ENCODE data around the gene CCT6A. TPM values are rescaled to one million over a fixed set of nuclear protein-coding genes. Genes with fewer than 3 reads are reported as not detected.

The CCT6A gene
- total and polyA plus RNA-seq, 9 of the 15 experiments (the other 6 are each of a cell fraction or from before 2014, with no cell fraction given) = 244 to 708 (median 387) TPM

GRCh38 chr7:56051339-56052191, at the start of gene CCT6A, which contains the start of gene PSPH (continued):
- no peak for TF ChIP-seq AFF1 (IDR thresholded peaks at IDR 0.05; ENCODE audit: low read depth in 1 of 2, partially characterized antibody in 2 of 2)
- peak in 1 of 2 experiments; percentile 43; a peak in 1 of 4 replicates for TF ChIP-seq ZMIZ1 (IDR thresholded peaks at IDR 0.05; ENCODE audit: low read depth in 2 of 2, low read length in 2 of 2)
- TF ChIP-seq XRCC4 (IDR thresholded peaks at IDR 0.05; ENCODE audit: extremely low read depth, insufficient read depth, insufficient read length) = no peak
- no peak for TF ChIP-seq ID3 (CRISPR knock-in tag; IDR thresholded peaks at IDR 0.05)
- peak; percentile 53; the same call in 1 of the 2 replicates for TF ChIP-seq ID3 (tag; IDR thresholded peaks at IDR 0.05)
- TF ChIP-seq ARNT (IDR thresholded peaks at IDR 0.05) = no peak
- no peak for TF ChIP-seq ZNF324 (CRISPR knock-in tag; IDR thresholded peaks at IDR 0.05)
- no peak for TF ChIP-seq MIER1 (IDR thresholded peaks at IDR 0.05; ENCODE audit: low read depth)
- TF ChIP-seq NCOA6 (IDR thresholded peaks at IDR 0.05) = peak; percentile 68
- TF ChIP-seq HMG20A (CRISPR knock-in tag; conservative IDR thresholded peaks at IDR 0.05) = no peak
- no peak for TF ChIP-seq HDAC3 (IDR thresholded peaks at IDR 0.05; ENCODE audit: borderline replicate concordance, partially characterized antibody)
- peak; percentile 81; the same call in 1 of the 2 replicates for TF ChIP-seq LCOR (CRISPR knock-in tag; IDR thresholded peaks at IDR 0.05)
- TF ChIP-seq SMARCA4 (IDR thresholded peaks at IDR 0.05) = no peak; the same call in 1 of the 2 replicates
- no peak for TF ChIP-seq SREBF2 (CRISPR knock-in tag; IDR thresholded peaks at IDR 0.05)
- peak; percentile 27; the same call in 1 of the 2 replicates for TF ChIP-seq HDAC2 (IDR thresholded peaks at IDR 0.05)
- TF ChIP-seq HMG20B (CRISPR knock-in tag; IDR thresholded peaks at IDR 0.05) = no peak
- no peak for TF ChIP-seq HIVEP1 (CRISPR knock-in tag; IDR thresholded peaks at IDR 0.05)
- TF ChIP-seq ESRRA (IDR thresholded peaks at IDR 0.05; ENCODE audit: borderline replicate concordance, low read depth) = no peak; the same call in 1 of the 2 replicates
- no peak for TF ChIP-seq CBFA2T2 (conservative IDR thresholded peaks at IDR 0.05)
- no peak for TF ChIP-seq STAG1 (CRISPR knock-in tag; IDR thresholded peaks at IDR 0.05; ENCODE audit: borderline replicate concordance)
- no peak for TF ChIP-seq ZNF830 (CRISPR knock-in tag; IDR thresholded peaks at IDR 0.05)
